ENCODE results near the gene KIRREL3. TPM values are rescaled to one million over a fixed set of nuclear protein-coding genes. Genes with fewer than 3 reads are reported as not detected.

The KIRREL3 gene
- total and polyA plus RNA-seq, 9 of the 15 experiments (the other 6 are each of a cell fraction or from before 2014, with no cell fraction given), result 0.04 to 0.10 TPM; not detected in 7

GRCh38 chr11:126723665-126724045 lies 276.9 kb downstream of the KIRREL3 start:
- no TSS peak for BruUV-seq (replicated peaks)

More at GRCh38 chr11:126723665-126724045, 276.9 kb downstream of the KIRREL3 start:
- Histone ChIP-seq H3K36me3 (ENCODE audit: control insufficient read depth, insufficient read depth, low read length) (no peaks in the 10 kb centered on the region), H2AFZ (ENCODE audit: low read depth, low read length) (no peak overlapping the region), H3K79me2 (ENCODE audit: control insufficient read depth, insufficient read depth, low read length) (no peaks in the 10 kb centered on the region), H3K4me3 (no peak overlapping the region), H3K9ac (ENCODE audit: insufficient read depth in 1 of 2, low read depth in 2 of 2, low read length in 2 of 2) (no peak overlapping the region), H3K27me3 (ENCODE audit: control insufficient read depth in 2 of 2, insufficient read depth in 2 of 2, low read length in 2 of 2) (no peaks in the 10 kb centered on the region; a peak in 2 of 5 replicates), H3K4me2 (ENCODE audit: insufficient read depth, low read length) (no peak overlapping the region), H3K27ac (ENCODE audit: extremely low read depth, low read depth, low read length) (no peak overlapping the region), H3K9me1 (ENCODE audit: control insufficient read depth, insufficient read depth, low read length) (no peaks in the 10 kb centered on the region), H3K9me3 (replicated peaks; ENCODE audit: control insufficient read depth, insufficient read depth, low read depth, low read length) (no peaks in the 10 kb centered on the region), H4K20me1 (replicated peaks; ENCODE audit: control insufficient read depth, insufficient read depth, low read length) (no peaks in the 10 kb centered on the region; the same call in 1 of the 2 replicates), H3K4me1 (replicated peaks in 1 of 2; ENCODE audit: control insufficient read depth in 2 of 2, insufficient read depth in 2 of 2, low read length in 2 of 2) (no peaks in the 10 kb centered on the region)
- no peak for DNase-seq (ENCODE audit: extremely low read depth in 1 of 4, low spot score in 3 of 4)
- intact Hi-C loops (cut with micrococcal nuclease) (no loop called here), in situ Hi-C loops (cut with MboI) (loop anchor here (25.0 kb wide), 1 partner anchor 264 kb away; no protein-coding TSS in a partner anchor)
- no peak for TF ChIP-seq ZNF347 (CRISPR knock-in tag; IDR thresholded peaks at IDR 0.05; ENCODE audit: low read depth)
- no peak for TF ChIP-seq SMARCB1 (IDR thresholded peaks at IDR 0.05; ENCODE audit: insufficient read length, low read depth)
- no peak for TF ChIP-seq MAZ (CRISPR knock-in tag; conservative IDR thresholded peaks at IDR 0.05 in 1 of 2, IDR thresholded peaks at IDR 0.05 in 1 of 2)
- no peak for TF ChIP-seq MEF2D (tag; conservative IDR thresholded peaks at IDR 0.05; ENCODE audit: low read depth)
- no peak for TF ChIP-seq PTBP1 (IDR thresholded peaks at IDR 0.05; ENCODE audit: low read depth, low read length)
- no peak for TF ChIP-seq PHTF2 (CRISPR knock-in tag; IDR thresholded peaks at IDR 0.05)
- TF ChIP-seq PKNOX1 (IDR thresholded peaks at IDR 0.05), result no peak
- TF ChIP-seq JUND (IDR thresholded peaks at IDR 0.05; ENCODE audit: borderline replicate concordance, low read depth, low read length), result no peak
- no peak for TF ChIP-seq JUND (tag; IDR thresholded peaks at IDR 0.05; ENCODE audit: borderline replicate concordance, low read depth, low read length)
- no peak for TF ChIP-seq THAP12 (CRISPR knock-in tag; IDR thresholded peaks at IDR 0.05)
- TF ChIP-seq SAFB (IDR thresholded peaks at IDR 0.05; ENCODE audit: borderline replicate concordance, low read depth, low read length), result no peak
- no peak for TF ChIP-seq ZSCAN32 (CRISPR knock-in tag; IDR thresholded peaks at IDR 0.05)
- TF ChIP-seq KDM5B (IDR thresholded peaks at IDR 0.05; ENCODE audit: insufficient replicate concordance, low read depth, low read length), result no peak
- POLR2A ChIA-PET, result no interaction called here
- WGBS (ENCODE audit: insufficient coverage, low coverage, missing lambda C conversion rate), result 0% methylated on average over 1 of the region's 1 CpG
- CTCF ChIA-PET (ENCODE audit: low intra/inter-chr PET ratio), result no interaction called here
- ATAC-seq, result no peak
- FAIRE-seq, result no peak

All from K562 (cell line).